Activated CD4-positive, alpha-beta T cell treated with anti-CD3 and anti-CD28 coated beads for 48 hours (primary cell): ENCODE measurements around the gene ARHGEF26.
A peak's percentile ranks its signal among the peaks of the same experiment; 100 is the strongest.

Experiments
- DNase-seq: peaks from one replicate; pipeline ENCODE4 v3.0.0-alpha.2; 2020

The ARHGEF26 gene

GRCh38 chr3:154121701-154122551, 736 bp downstream of the ARHGEF26 start:
- peak; percentile 33 for DNase-seq

GRCh38 chr3:154122552-154122911, 1.3 kb downstream of the ARHGEF26 start:
- DNase-seq, result no peak

- no peak for DNase-seq
Observed at GRCh38 chr3:154122912-154123559, 1.8 kb downstream of the ARHGEF26 start.

GRCh38 chr3:154123906-154124305, 2.7 kb downstream of the ARHGEF26 start:
- no peak for DNase-seq

GRCh38 chr3:154125378-154126030, 4.3 kb downstream of the ARHGEF26 start:
- DNase-seq, result no peak

GRCh38 chr3:154126651-154127050, 5.5 kb downstream of the ARHGEF26 start:
- no peak for DNase-seq

- DNase-seq, result no peak
Observed at GRCh38 chr3:154129625-154130024, 8.4 kb downstream of the ARHGEF26 start.

GRCh38 chr3:154130540-154130939, 9.3 kb downstream of the ARHGEF26 start:
- no peak for DNase-seq

- DNase-seq, result no peak
Observed at GRCh38 chr3:154131830-154132229, 10.6 kb downstream of the ARHGEF26 start.

- no peak for DNase-seq
Observed at GRCh38 chr3:154132777-154133375, 11.7 kb downstream of the ARHGEF26 start.

- DNase-seq, result no peak
Observed at GRCh38 chr3:154135511-154136173, 14.5 kb downstream of the ARHGEF26 start.

GRCh38 chr3:154137036-154137435, 15.8 kb downstream of the ARHGEF26 start:
- no peak for DNase-seq

GRCh38 chr3:154139996-154140436, 18.8 kb downstream of the ARHGEF26 start:
- DNase-seq, result no peak

GRCh38 chr3:154142608-154143007, 21.4 kb downstream of the ARHGEF26 start:
- DNase-seq, result no peak

- DNase-seq, result no peak
Observed at GRCh38 chr3:154143873-154144272, 22.7 kb downstream of the ARHGEF26 start.

GRCh38 chr3:154144825-154145465, 23.8 kb downstream of the ARHGEF26 start:
- no peak for DNase-seq

- no peak for DNase-seq
Observed at GRCh38 chr3:154148541-154148940, 27.4 kb downstream of the ARHGEF26 start.

- DNase-seq, result no peak
Observed at GRCh38 chr3:154149286-154149685, 28.1 kb downstream of the ARHGEF26 start.

- no peak for DNase-seq
Observed at GRCh38 chr3:154151969-154152368, 30.8 kb downstream of the ARHGEF26 start.

GRCh38 chr3:154152741-154153140, 31.6 kb downstream of the ARHGEF26 start:
- DNase-seq, result no peak

GRCh38 chr3:154156530-154156929, 35.3 kb downstream of the ARHGEF26 start:
- no peak for DNase-seq

GRCh38 chr3:154161806-154162205, 40.6 kb downstream of the ARHGEF26 start:
- no peak for DNase-seq
